Mucosa of rectum (tissue), 2 donors: ENCODE results near the gene SHOC1.
"Not testable (repeated sequence)": the region's sequence is repeated elsewhere in the genome, so short reads cannot be mapped to it uniquely, and the experiment has no call there.

Experiments used
- H3K27ac ChIP-seq, 2 donors: one replicate each; pipeline ENCODE4 v1.7.0; 2013; ENCODE audit warnings: inconsistent platforms in 2 of 2, low read depth in 2 of 2, low read length in 2 of 2
- H3K27me3 ChIP-seq, 2 donors: one replicate each; pipeline ENCODE4 v1.7.0; 2013; ENCODE audit warnings: low read length in 2 of 2; ENCODE audit not compliant: control insufficient read depth in 2 of 2, insufficient read depth in 2 of 2
- H3K36me3 ChIP-seq, 2 donors: one replicate each; pipeline ENCODE4 v1.7.0; 2013; ENCODE audit warnings: low read length in 2 of 2; ENCODE audit not compliant: control insufficient read depth in 2 of 2, insufficient read depth in 2 of 2
- H3K4me1 ChIP-seq, 2 donors: one replicate each; pipeline ENCODE4 v1.7.0; 2013; ENCODE audit warnings: low read length in 2 of 2, mild to moderate bottlenecking in 1 of 2; ENCODE audit not compliant: control insufficient read depth in 2 of 2, insufficient read depth in 2 of 2
- H3K4me3 ChIP-seq, 2 donors: one replicate each; pipeline ENCODE4 v1.7.0; 2013; ENCODE audit warnings: low read length in 2 of 2
- H3K9ac ChIP-seq, 2 donors: one replicate each; pipeline ENCODE4 v1.7.0; 2013; ENCODE audit warnings: low read length in 2 of 2, low read depth in 1 of 2, mild to moderate bottlenecking in 1 of 2
- H3K9me3 ChIP-seq, 2 donors: one replicate each; pipeline ENCODE4 v1.7.0; 2013; ENCODE audit warnings: low read length in 2 of 2; ENCODE audit not compliant: control insufficient read depth in 2 of 2
- donor health status: healthy.
- donor health status: Normal muscosa, but diverticular disease.

The SHOC1 gene

GRCh38 chr9:111831371-111832108, 36.8 kb upstream of the SHOC1 start:
- no peak overlapping the region for H3K9ac ChIP-seq
- no peaks in the 10 kb centered on the region for H3K4me1 ChIP-seq
- H3K27me3 ChIP-seq, result no peaks in the 10 kb centered on the region
- H3K9me3 ChIP-seq, result no peaks in the 10 kb centered on the region
- H3K27ac ChIP-seq, result no peak overlapping the region
- H3K4me3 ChIP-seq, result no peak overlapping the region
- no peaks in the 10 kb centered on the region for H3K36me3 ChIP-seq

GRCh38 chr9:111828193-111828592, 33.5 kb upstream of the SHOC1 start:
- H3K9ac ChIP-seq, result no peak overlapping the region
- H3K9me3 ChIP-seq, result no peaks in the 10 kb centered on the region
- H3K4me1 ChIP-seq, result no peaks in the 10 kb centered on the region
- H3K4me3 ChIP-seq, result no peak overlapping the region
- no peaks in the 10 kb centered on the region for H3K27me3 ChIP-seq
- H3K36me3 ChIP-seq, result no peaks in the 10 kb centered on the region
- no peak overlapping the region for H3K27ac ChIP-seq

- no peak overlapping the region for H3K27ac ChIP-seq
- H3K27me3 ChIP-seq, result no peaks in the 10 kb centered on the region
- no peaks in the 10 kb centered on the region for H3K36me3 ChIP-seq
- H3K4me1 ChIP-seq, result no peaks in the 10 kb centered on the region
- H3K4me3 ChIP-seq, result no peak overlapping the region
- H3K9me3 ChIP-seq, result no peaks in the 10 kb centered on the region
- H3K9ac ChIP-seq, result no peak overlapping the region
Measured at GRCh38 chr9:111825468-111826145, 30.9 kb upstream of the SHOC1 start.

DNA sequence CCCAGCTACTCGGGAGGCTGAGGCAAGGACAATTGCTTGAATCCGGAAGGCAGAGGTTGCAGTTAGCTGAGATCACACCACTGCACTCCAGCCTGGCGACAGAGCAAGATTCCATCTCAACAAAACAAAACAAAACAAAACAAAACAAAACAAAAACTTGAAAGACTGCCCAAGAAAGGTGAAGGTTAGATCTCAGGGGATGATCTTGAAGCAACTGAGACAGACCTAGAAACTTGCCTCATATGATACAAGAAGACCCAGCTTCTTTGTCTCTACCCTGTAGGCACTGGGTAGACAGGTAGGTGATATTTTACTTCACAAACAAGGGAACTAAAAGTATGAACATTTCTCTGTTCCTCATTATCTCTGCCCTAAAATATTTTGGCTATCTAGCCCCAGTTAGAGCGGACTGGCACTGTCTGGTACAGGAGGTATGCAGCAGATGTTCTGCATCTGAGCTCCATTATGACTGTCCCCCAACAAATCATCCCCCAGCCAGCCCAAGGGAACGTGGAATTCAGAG, 26.3 kb upstream of the SHOC1 start:
- Histone ChIP-seq H3K27me3 (no peaks in the 10 kb centered on the region), H3K27ac (no peak overlapping the region), H3K4me1 (no peaks in the 10 kb centered on the region), H3K36me3 (no peaks in the 10 kb centered on the region), H3K9me3 (no peaks in the 10 kb centered on the region), H3K4me3 (no peak overlapping the region), H3K9ac (no peak overlapping the region)

GRCh38 chr9:111819360-111819759, 24.6 kb upstream of the SHOC1 start:
- H3K27ac ChIP-seq, result no peak overlapping the region
- no peaks in the 10 kb centered on the region for H3K9me3 ChIP-seq
- H3K27me3 ChIP-seq, result no peaks in the 10 kb centered on the region
- H3K4me1 ChIP-seq, result no peaks in the 10 kb centered on the region
- no peaks in the 10 kb centered on the region for H3K36me3 ChIP-seq
- H3K9ac ChIP-seq, result no peak overlapping the region
- no peak overlapping the region for H3K4me3 ChIP-seq

GRCh38 chr9:111815285-111816070, 20.7 kb upstream of the SHOC1 start:
- Histone ChIP-seq H3K9ac (no peak overlapping the region), H3K36me3 (no peaks in the 10 kb centered on the region), H3K4me1 (no peaks in the 10 kb centered on the region), H3K27me3 (no peaks in the 10 kb centered on the region), H3K27ac (no peak overlapping the region), H3K4me3 (no peak overlapping the region), H3K9me3 (no peaks in the 10 kb centered on the region)

- Histone ChIP-seq H3K27me3 (no peaks in the 10 kb centered on the region), H3K9ac (no peak overlapping the region), H3K4me3 (no peak overlapping the region), H3K9me3 (no peaks in the 10 kb centered on the region), H3K4me1 (no peaks in the 10 kb centered on the region), H3K36me3 (no peaks in the 10 kb centered on the region), H3K27ac (no peak overlapping the region)
Measured at GRCh38 chr9:111812337-111812736, 17.6 kb upstream of the SHOC1 start.

DNA sequence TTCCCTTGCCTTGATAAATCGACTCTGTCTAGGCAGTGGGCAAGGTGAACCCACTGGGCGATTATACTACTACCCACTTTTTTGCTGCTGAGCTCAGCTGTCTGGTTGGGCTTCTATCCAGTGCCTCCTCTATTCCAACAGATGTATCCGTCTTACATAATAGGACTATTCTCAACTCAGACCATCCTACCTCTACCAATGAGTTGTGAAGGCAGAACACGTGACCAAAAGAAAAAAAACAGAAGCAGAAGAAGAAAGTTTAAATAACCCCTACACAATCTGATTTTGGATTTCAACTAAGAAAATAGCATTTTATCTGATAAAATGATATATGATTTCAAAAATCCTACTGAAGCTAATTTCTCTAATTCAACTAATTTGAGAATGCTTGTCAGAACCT, 16.2 kb upstream of the SHOC1 start:
- Histone ChIP-seq H3K4me1 (no peaks in the 10 kb centered on the region), H3K27ac (no peak overlapping the region), H3K36me3 (no peaks in the 10 kb centered on the region), H3K27me3 (no peaks in the 10 kb centered on the region), H3K9me3 (no peaks in the 10 kb centered on the region), H3K4me3 (no peak overlapping the region), H3K9ac (no peak overlapping the region)

GRCh38 chr9:111810415-111810814, 15.7 kb upstream of the SHOC1 start:
- H3K4me1 ChIP-seq, H3K9me3 ChIP-seq, H3K4me3 ChIP-seq, H3K36me3 ChIP-seq, H3K9ac ChIP-seq, H3K27me3 ChIP-seq, H3K27ac ChIP-seq: not testable (repeated sequence)

DNA sequence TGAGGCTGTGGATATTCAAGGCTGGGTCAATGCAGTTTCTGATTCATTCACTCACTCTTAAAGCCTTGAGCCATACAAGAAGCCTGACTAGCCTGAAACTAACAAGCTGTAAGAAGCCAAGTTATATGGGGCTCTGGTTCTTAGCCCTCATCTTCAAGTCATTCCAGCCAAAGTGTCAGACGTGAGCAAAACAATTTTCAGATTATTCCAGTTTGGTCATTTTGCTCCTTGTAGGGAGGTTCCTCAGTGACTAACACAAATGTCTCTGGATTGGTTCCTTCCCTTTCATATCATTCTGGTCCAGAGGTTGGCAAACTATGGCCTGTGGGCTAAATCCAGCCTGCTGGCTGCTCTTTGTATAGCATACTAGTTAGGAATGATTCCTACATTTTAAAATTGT, 12.5 kb upstream of the SHOC1 start:
- no peak overlapping the region for H3K27ac ChIP-seq
- H3K9ac ChIP-seq, result no peak overlapping the region

More for the DNA sequence above, 12.5 kb upstream of the SHOC1 start:
- H3K36me3 ChIP-seq, result no peaks in the 10 kb centered on the region
- no peaks in the 10 kb centered on the region for H3K27me3 ChIP-seq
- H3K4me1 ChIP-seq, result no peaks in the 10 kb centered on the region
- H3K4me3 ChIP-seq, result no peak overlapping the region
- no peaks in the 10 kb centered on the region for H3K9me3 ChIP-seq
